ENCODE measurements around the gene UBE2Z. TPM values are rescaled to one million over a fixed set of nuclear protein-coding genes. Genes with fewer than 3 reads are reported as not detected.

The UBE2Z gene
- total and polyA plus RNA-seq, 2 of the 13 experiments (the other 11 are each of a cell fraction or from before 2014, with no cell fraction given): 63.2 to 122 TPM

DNA sequence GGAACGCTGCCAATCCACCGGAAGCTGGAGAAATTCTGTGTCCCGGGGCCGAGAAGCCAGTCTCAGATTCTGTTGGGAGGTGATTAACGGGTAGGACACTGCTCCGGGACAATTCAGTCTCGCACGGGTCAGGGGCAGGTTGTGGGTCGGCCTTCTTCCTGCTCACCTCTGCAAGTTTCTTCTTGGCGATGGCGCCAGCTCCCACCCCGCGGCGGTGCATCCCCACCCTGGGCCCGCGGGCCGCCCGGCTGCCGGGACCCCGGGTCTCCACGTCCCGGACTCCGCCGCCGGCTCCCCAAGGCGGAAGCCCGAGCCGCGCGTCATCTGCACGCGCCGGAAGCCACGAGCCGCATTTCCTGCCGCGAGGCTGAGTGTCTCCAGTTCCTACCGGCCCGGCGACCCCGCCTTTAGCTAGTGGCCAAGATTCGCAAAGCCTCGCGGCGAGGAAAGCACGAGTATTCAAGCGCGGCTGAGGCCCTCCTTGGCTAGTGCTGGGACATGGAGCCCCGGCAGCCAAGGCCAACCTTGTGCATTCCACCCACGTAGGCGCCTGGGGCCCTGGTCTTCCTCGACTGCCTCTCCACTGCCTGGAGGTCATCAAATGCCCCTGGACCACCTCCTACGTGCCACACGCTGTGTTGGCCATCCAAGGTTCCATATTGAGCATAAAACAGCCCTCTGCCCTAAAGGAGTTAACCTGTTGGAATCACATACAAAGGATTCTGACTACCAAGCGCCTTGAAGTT is 36.5 kb downstream of the UBE2Z start, which contains the start of gene SNF8 (continued):
- TF ChIP-seq, protein P1, sequence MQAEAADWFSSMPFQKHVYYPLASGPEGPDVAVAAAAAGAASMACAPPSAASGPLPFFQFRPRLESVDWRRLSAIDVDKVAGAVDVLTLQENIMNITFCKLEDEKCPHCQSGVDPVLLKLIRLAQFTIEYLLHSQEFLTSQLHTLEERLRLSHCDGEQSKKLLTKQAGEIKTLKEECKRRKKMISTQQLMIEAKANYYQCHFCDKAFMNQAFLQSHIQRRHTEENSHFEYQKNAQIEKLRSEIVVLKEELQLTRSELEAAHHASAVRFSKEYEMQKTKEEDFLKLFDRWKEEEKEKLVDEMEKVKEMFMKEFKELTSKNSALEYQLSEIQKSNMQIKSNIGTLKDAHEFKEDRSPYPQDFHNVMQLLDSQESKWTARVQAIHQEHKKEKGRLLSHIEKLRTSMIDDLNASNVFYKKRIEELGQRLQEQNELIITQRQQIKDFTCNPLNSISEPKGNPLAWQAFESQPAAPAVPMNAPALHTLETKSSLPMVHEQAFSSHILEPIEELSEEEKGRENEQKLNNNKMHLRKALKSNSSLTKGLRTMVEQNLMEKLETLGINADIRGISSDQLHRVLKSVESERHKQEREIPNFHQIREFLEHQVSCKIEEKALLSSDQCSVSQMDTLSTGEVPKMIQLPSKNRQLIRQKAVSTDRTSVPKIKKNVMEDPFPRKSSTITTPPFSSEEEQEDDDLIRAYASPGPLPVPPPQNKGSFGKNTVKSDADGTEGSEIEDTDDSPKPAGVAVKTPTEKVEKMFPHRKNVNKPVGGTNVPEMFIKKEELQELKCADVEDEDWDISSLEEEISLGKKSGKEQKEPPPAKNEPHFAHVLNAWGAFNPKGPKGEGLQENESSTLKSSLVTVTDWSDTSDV (CRISPR knock-in tag; IDR thresholded peaks at IDR 0.05): no peak
- peak; percentile 94 for TF ChIP-seq ZNF557 (CRISPR knock-in tag; IDR thresholded peaks at IDR 0.05)
- TF ChIP-seq ZNF343 (CRISPR knock-in tag; IDR thresholded peaks at IDR 0.05): no peak; the same call in 1 of the 2 replicates
- no peak for TF ChIP-seq ZIK1 (CRISPR knock-in tag; IDR thresholded peaks at IDR 0.05; ENCODE audit: borderline replicate concordance, low read depth)
- TF ChIP-seq NAIF1 (CRISPR knock-in tag; IDR thresholded peaks at IDR 0.05; ENCODE audit: borderline replicate concordance): no peak; the same call in 1 of the 2 replicates
- peak; percentile 43 for TF ChIP-seq SKI (IDR thresholded peaks at IDR 0.05; ENCODE audit: partially characterized antibody)
- no peak for TF ChIP-seq GFI1 (CRISPR knock-in tag; IDR thresholded peaks at IDR 0.05; ENCODE audit: borderline replicate concordance)
- peak; percentile 95 for TF ChIP-seq POLR2AphosphoS5 (IDR thresholded peaks at IDR 0.05; ENCODE audit: low read depth, low read length)
- no peak for TF ChIP-seq ARNT (IDR thresholded peaks at IDR 0.05)
- TF ChIP-seq ZNF792 (CRISPR knock-in tag; IDR thresholded peaks at IDR 0.05): peak; percentile 97
- TF ChIP-seq RFX3 (CRISPR knock-in tag; IDR thresholded peaks at IDR 0.05): no peak; the same call in 1 of the 2 replicates
- TF ChIP-seq AGO2 (optimal IDR thresholded peaks at IDR 0.05; ENCODE audit: low read depth, low read length): peak; percentile 87
- TF ChIP-seq GATAD1 (CRISPR knock-in tag; IDR thresholded peaks at IDR 0.05): peak; percentile 98
- TF ChIP-seq IRX3 (CRISPR knock-in tag; IDR thresholded peaks at IDR 0.05; ENCODE audit: borderline replicate concordance, low read depth): no peak; the same call in none of the 2 replicates
- TF ChIP-seq TCF12 (IDR thresholded peaks at IDR 0.05): no peak
- TF ChIP-seq TCF12 (CRISPR knock-in tag; IDR thresholded peaks at IDR 0.05): peak; percentile 82; the same call in 1 of the 2 replicates
- TF ChIP-seq HNRNPH1 (optimal IDR thresholded peaks at IDR 0.05; ENCODE audit: low read depth, low read length): no peak
- peak; percentile 33; the same call in 1 of the 2 replicates for TF ChIP-seq CAMTA2 (CRISPR knock-in tag; IDR thresholded peaks at IDR 0.05; ENCODE audit: borderline replicate concordance)
- TF ChIP-seq MIER3 (CRISPR knock-in tag; IDR thresholded peaks at IDR 0.05; ENCODE audit: borderline replicate concordance): peak; percentile 63; the same call in 1 of the 2 replicates
- TF ChIP-seq ZNF672 (CRISPR knock-in tag; IDR thresholded peaks at IDR 0.05): no peak
- peak; percentile 87 for TF ChIP-seq ERF (CRISPR knock-in tag; IDR thresholded peaks at IDR 0.05)
- TF ChIP-seq MBNL3 (CRISPR knock-in tag; conservative IDR thresholded peaks at IDR 0.05): no peak
- no peak for TF ChIP-seq U2AF2 (IDR thresholded peaks at IDR 0.05; ENCODE audit: low read depth, low read length)
- peak; percentile 89 for TF ChIP-seq ZNF160 (CRISPR knock-in tag; IDR thresholded peaks at IDR 0.05)
- peak; percentile 89; the same call in 1 of the 2 replicates for TF ChIP-seq ZNF224 (CRISPR knock-in tag; IDR thresholded peaks at IDR 0.05)
- TF ChIP-seq, protein P2, sequence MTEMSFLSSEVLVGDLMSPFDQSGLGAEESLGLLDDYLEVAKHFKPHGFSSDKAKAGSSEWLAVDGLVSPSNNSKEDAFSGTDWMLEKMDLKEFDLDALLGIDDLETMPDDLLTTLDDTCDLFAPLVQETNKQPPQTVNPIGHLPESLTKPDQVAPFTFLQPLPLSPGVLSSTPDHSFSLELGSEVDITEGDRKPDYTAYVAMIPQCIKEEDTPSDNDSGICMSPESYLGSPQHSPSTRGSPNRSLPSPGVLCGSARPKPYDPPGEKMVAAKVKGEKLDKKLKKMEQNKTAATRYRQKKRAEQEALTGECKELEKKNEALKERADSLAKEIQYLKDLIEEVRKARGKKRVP (CRISPR knock-in tag; IDR thresholded peaks at IDR 0.05): peak in 1 of 2 experiments; percentile 52; a peak in 2 of 4 replicates
- TF ChIP-seq, protein P3, sequence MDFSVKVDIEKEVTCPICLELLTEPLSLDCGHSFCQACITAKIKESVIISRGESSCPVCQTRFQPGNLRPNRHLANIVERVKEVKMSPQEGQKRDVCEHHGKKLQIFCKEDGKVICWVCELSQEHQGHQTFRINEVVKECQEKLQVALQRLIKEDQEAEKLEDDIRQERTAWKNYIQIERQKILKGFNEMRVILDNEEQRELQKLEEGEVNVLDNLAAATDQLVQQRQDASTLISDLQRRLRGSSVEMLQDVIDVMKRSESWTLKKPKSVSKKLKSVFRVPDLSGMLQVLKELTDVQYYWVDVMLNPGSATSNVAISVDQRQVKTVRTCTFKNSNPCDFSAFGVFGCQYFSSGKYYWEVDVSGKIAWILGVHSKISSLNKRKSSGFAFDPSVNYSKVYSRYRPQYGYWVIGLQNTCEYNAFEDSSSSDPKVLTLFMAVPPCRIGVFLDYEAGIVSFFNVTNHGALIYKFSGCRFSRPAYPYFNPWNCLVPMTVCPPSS (IDR thresholded peaks at IDR 0.05): no peak
- TF ChIP-seq RBM39 (IDR thresholded peaks at IDR 0.05; ENCODE audit: low read depth, low read length, poor library complexity, severe bottlenecking): peak; percentile 84

Measured in HepG2 (cell line).